Measurements from ENCODE around the gene MID1IP1.

DNA sequence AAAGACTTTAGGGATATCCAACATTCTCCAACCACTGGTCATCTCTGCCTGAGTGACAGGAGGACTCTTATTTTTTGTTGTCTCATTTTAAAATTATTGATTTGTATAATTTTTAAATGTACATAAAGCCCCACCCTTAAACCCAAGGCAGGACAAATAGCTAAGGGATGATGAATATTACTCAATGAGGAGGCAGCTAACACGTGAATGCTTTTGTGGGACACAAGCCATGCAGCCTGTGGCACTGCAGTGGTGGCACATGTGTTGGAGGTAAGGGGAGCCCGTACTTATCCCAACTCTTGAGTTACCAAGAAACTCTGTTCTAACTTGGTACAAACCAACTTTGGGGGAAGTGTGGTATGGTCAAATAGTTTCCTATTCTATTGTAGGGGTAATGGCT, 19.5 kb downstream of the MID1IP1 start:
- TF ChIP-seq POLR2A (IDR thresholded peaks at IDR 0.05; ENCODE audit: low read depth, low read length) (no peak), POLR2AphosphoS5 (IDR thresholded peaks at IDR 0.05; ENCODE audit: low read depth, low read length) (no peak), SPI1 (IDR thresholded peaks at IDR 0.05; ENCODE audit: low read depth, low read length) (no peak)

Measured in GM12891 (cell line).